ENCODE measurements around the gene LINGO4. TPM values are rescaled to one million over a fixed set of nuclear protein-coding genes. Genes with fewer than 3 reads are reported as not detected.

Gene LINGO4
- total RNA-seq, 4 donors from 2014 or later, result 0.38 to 2.7 (median 0.81) TPM

GRCh38 chr1:151802372-151802771, 2.8 kb downstream of the LINGO4 start:
- H3K27ac ChIP-seq, result no peak overlapping the region
- H3K4me1 ChIP-seq, result no peaks in the 10 kb centered on the region
- DNase-seq (ENCODE audit: low spot score in 2 of 2), result no peak
- TF ChIP-seq, protein P1, sequence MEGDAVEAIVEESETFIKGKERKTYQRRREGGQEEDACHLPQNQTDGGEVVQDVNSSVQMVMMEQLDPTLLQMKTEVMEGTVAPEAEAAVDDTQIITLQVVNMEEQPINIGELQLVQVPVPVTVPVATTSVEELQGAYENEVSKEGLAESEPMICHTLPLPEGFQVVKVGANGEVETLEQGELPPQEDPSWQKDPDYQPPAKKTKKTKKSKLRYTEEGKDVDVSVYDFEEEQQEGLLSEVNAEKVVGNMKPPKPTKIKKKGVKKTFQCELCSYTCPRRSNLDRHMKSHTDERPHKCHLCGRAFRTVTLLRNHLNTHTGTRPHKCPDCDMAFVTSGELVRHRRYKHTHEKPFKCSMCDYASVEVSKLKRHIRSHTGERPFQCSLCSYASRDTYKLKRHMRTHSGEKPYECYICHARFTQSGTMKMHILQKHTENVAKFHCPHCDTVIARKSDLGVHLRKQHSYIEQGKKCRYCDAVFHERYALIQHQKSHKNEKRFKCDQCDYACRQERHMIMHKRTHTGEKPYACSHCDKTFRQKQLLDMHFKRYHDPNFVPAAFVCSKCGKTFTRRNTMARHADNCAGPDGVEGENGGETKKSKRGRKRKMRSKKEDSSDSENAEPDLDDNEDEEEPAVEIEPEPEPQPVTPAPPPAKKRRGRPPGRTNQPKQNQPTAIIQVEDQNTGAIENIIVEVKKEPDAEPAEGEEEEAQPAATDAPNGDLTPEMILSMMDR (IDR thresholded peaks at IDR 0.05), result no peak
- TF ChIP-seq POLR2A (IDR thresholded peaks at IDR 0.05) (no peak), POLR2AphosphoS5 (IDR thresholded peaks at IDR 0.05) (no peak), EP300 (IDR thresholded peaks at IDR 0.05) (no peak)
- no peaks in the 10 kb centered on the region for H3K9me3 ChIP-seq
- no peaks in the 10 kb centered on the region for H3K27me3 ChIP-seq
- WGBS, result 100% methylated on average over 1 of the region's 5 CpGs
- H3K4me3 ChIP-seq, result no peak overlapping the region
- no peaks in the 10 kb centered on the region for H3K36me3 ChIP-seq

DNA sequence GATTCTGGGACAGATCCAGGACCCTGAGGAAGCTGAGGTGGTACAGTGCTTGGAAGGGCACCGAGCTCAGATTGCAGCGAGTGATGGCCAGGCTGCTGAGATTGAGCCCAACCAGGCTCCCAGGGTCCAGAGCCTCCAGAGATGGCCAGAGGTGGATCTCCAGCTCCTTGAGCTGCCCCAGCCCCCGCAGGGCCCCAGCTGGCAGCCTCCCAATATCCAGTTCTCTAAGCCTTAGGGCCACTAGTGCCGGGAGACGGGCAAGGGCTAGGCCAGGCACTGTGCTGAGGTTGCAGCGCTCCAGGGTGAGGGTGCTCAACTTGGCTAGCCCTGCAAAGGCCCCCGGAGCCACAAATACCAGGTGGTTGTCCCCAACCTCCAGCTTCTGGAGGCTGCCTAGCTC, 3.4 kb downstream of the LINGO4 start:
- H3K27me3 ChIP-seq, result no peaks in the 10 kb centered on the region
- H3K27ac ChIP-seq, result no peak overlapping the region
- TF ChIP-seq POLR2AphosphoS5 (IDR thresholded peaks at IDR 0.05) (no peak), POLR2A (IDR thresholded peaks at IDR 0.05) (no peak), EP300 (IDR thresholded peaks at IDR 0.05) (no peak)
- TF ChIP-seq, protein P1 (IDR thresholded peaks at IDR 0.05), result no peak
- H3K9me3 ChIP-seq, result no peaks in the 10 kb centered on the region
- no peaks in the 10 kb centered on the region for H3K4me1 ChIP-seq
- no peak overlapping the region for H3K4me3 ChIP-seq
- no peak for DNase-seq (ENCODE audit: low spot score in 2 of 2)
- H3K36me3 ChIP-seq, result no peaks in the 10 kb centered on the region
- 79% methylated on average over 2 of the region's 7 CpGs for WGBS

GRCh38 chr1:151801310-151801820, 3.9 kb downstream of the LINGO4 start:
- no peaks in the 10 kb centered on the region for H3K4me1 ChIP-seq
- 83% methylated on average over 10 of the region's 12 CpGs for WGBS
- H3K4me3 ChIP-seq, result no peak overlapping the region
- peak in 1 of 2 donors; percentile 72 for DNase-seq (ENCODE audit: low spot score in 2 of 2)
- no peaks in the 10 kb centered on the region for H3K9me3 ChIP-seq
- H3K27ac ChIP-seq, result no peak overlapping the region
- no peaks in the 10 kb centered on the region for H3K27me3 ChIP-seq
- no peaks in the 10 kb centered on the region for H3K36me3 ChIP-seq
- TF ChIP-seq EP300 (IDR thresholded peaks at IDR 0.05) (no peak), POLR2AphosphoS5 (IDR thresholded peaks at IDR 0.05) (no peak), POLR2A (IDR thresholded peaks at IDR 0.05) (no peak)
- TF ChIP-seq, protein P1 (IDR thresholded peaks at IDR 0.05), result no peak

DNA sequence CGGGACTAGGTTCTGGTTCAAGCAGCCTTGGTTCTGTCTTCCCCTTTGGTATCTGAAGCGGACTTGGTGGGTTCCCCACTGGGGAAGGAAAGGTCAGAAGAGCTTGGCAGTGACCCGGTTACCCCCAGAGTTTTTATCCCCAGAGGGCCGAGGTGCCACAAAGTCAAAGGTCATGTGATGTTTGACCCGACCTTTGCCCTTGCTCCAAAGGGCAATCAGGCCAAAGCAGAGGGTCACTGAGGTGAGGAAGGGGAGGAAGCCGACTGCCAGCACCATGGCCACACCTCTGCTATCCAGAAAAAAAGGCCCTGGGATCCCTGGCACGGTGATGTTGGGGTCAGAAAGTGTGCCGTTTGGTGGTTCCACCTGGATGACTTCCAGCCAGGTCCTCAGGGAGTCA, 4.4 kb downstream of the LINGO4 start:
- 58% methylated on average over 5 of the region's 8 CpGs for WGBS
- TF ChIP-seq EP300 (IDR thresholded peaks at IDR 0.05), result no peak
- no peak overlapping the region for H3K4me3 ChIP-seq
- H3K4me1 ChIP-seq, result no peaks in the 10 kb centered on the region
- no peak for DNase-seq (ENCODE audit: low spot score in 2 of 2)
- H3K27me3 ChIP-seq, result no peaks in the 10 kb centered on the region
- H3K27ac ChIP-seq, result no peak overlapping the region
- no peaks in the 10 kb centered on the region for H3K9me3 ChIP-seq
- no peaks in the 10 kb centered on the region for H3K36me3 ChIP-seq

DNA sequence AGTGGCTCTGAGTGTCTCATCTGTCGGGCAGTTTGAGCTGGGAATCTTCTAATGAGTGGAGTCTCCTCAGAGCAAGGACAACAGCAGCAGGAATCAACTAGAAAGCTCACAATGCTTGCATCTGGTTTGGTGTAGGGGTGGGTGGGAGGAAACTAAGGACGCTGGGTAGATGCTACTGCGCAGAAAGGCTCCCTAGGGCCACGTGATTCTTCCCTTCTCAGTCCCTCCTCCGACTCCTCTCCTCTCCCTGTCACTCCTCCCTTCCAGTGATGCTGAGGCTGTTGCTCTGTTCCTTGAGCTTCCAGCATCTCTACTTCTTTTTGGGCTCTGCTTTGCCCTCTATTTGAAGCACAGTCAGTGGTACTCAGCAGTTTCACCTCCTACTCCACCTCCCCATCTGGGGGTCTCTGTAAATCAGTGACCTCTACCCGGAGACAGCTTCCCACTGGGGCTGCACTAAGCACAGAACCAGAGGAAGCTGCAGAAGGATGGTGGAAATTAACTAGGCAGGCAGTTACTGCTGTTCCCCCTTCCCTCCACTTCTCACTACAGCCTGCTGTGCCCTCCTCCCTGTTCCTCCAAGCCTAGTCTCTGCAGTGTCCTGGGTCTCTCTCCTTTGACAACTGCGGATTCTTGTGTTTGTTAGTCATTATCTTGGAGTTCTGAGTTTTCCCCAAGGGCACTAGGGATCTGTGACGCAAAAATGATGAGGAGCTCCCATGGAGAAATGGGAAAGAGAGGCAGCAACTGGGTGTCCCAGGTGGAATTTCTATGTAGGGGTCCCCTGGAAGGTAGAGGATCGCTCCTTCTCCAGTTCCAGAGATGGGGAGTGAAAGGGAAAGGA, 5.8 kb downstream of the LINGO4 start:
- H3K27ac ChIP-seq, result no peak overlapping the region
- no peak overlapping the region for H3K4me3 ChIP-seq
- peak in 1 of 2 donors; percentile 8 for DNase-seq (ENCODE audit: low spot score in 2 of 2)
- H3K9me3 ChIP-seq, result no peaks in the 10 kb centered on the region
- H3K27me3 ChIP-seq, result no peaks in the 10 kb centered on the region
- no peaks in the 10 kb centered on the region for H3K36me3 ChIP-seq
- WGBS, result 47% methylated on average over 9 of the region's 9 CpGs
- H3K4me1 ChIP-seq, result no peaks in the 10 kb centered on the region
- TF ChIP-seq POLR2A (IDR thresholded peaks at IDR 0.05), result no peak
- TF ChIP-seq, protein P1 (IDR thresholded peaks at IDR 0.05), result no peak

Measured in suprapubic skin (tissue), 4 donors.